NOMO-1 (cell line): ENCODE data around the gene TUBGCP6.
A peak's percentile ranks its signal among the peaks of the same experiment; 100 is the strongest.

ENCODE experiments used
- DNase-seq, 2 experiments: peaks; one replicate each; lab custom pipeline; 2025; ENCODE audit not compliant: unreplicated experiment in 2 of 2; lab: John Stamatoyannopoulos, UW

TUBGCP6 gene

GRCh38 chr22:50266994-50267393 is 22.2 kb upstream of the TUBGCP6 start:
- DNase-seq, result no peak

GRCh38 chr22:50264946-50265669 is 20.3 kb upstream of the TUBGCP6 start:
- no peak for DNase-seq

- DNase-seq, result no peak
Measured at GRCh38 chr22:50264104-50264745, 19.4 kb upstream of the TUBGCP6 start.

- DNase-seq, result no peak
Measured at GRCh38 chr22:50262973-50263617, 18.3 kb upstream of the TUBGCP6 start.

- DNase-seq, result no peak
Measured at GRCh38 chr22:50262460-50262911, 17.7 kb upstream of the TUBGCP6 start.

- DNase-seq, result peak in 1 of 2 experiments; percentile 30
Measured at GRCh38 chr22:50261615-50262459, 17.0 kb upstream of the TUBGCP6 start, which contains the start of gene MAPK12. Gene MAPK12 (minus strand): TSS chr22:50261683. CDS start chr22:50261509, 174 bp downstream.

- DNase-seq, result peak in 1 of 2 experiments; percentile 21
Measured at GRCh38 chr22:50260801-50261614, 16.2 kb upstream of the TUBGCP6 start.

- no peak for DNase-seq
Measured at GRCh38 chr22:50260434-50260800, 15.6 kb upstream of the TUBGCP6 start.

GRCh38 chr22:50259302-50259701 is 14.5 kb upstream of the TUBGCP6 start:
- DNase-seq, result no peak

GRCh38 chr22:50258361-50259292 is 13.8 kb upstream of the TUBGCP6 start:
- DNase-seq, result no peak

- DNase-seq, result no peak
Measured at GRCh38 chr22:50257451-50258360, 12.9 kb upstream of the TUBGCP6 start.

GRCh38 chr22:50257041-50257440 is 12.2 kb upstream of the TUBGCP6 start:
- no peak for DNase-seq

GRCh38 chr22:50256258-50256862 is 11.5 kb upstream of the TUBGCP6 start:
- no peak for DNase-seq

GRCh38 chr22:50255607-50256006 is 10.8 kb upstream of the TUBGCP6 start:
- DNase-seq, result no peak

GRCh38 chr22:50255099-50255498 is 10.3 kb upstream of the TUBGCP6 start:
- no peak for DNase-seq

- DNase-seq, result no peak
Measured at GRCh38 chr22:50253941-50254340, 9.1 kb upstream of the TUBGCP6 start.
